ENCODE measurements around the gene DYNC1I1. TPM values are rescaled to one million over a fixed set of nuclear protein-coding genes. Genes with fewer than 3 reads are reported as not detected.

Gene DYNC1I1
- total and polyA plus RNA-seq, 2 experiments from 2014 or later = 20.6 to 24.4 TPM

DNA sequence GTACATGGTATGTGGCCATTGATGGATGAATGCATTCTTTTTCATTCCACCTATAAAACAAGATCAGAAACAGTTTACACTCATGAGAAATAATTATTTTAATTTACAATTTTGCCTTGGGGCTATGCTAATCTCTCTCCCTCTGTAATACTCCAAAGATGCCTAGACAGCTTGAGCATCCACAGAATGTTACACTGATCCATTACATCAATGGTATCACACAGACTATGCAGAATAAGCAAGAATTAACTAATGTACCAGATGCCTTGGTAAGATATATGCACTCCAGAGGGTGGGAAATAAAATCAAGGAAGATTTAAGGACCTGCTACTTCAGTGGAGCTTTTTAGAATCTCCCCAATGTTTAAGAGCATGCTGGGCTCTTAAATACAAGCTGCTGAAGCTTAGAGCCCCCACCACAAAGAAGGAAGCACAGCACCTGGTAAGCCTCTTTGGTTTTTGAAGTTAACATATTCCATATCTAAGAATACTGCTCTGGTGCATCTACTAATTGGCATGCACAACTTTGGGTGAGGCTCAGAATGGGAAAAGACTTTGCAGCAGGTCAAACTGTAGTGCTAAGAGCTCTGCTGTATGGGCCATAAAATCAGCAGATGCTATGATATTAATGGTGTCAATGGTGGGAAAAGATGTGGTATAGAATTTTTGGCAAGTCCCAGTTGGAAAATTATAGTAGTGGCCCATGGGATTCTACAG lies 329.9 kb downstream of the DYNC1I1 start:
- no peak overlapping the region for H3K27ac ChIP-seq
- H3K9me3 ChIP-seq (ENCODE audit: low read depth) = no peaks in the 10 kb centered on the region
- no peaks in the 10 kb centered on the region for H3K27me3 ChIP-seq
- H3K36me3 ChIP-seq = no peaks in the 10 kb centered on the region
- TF ChIP-seq, protein P1, sequence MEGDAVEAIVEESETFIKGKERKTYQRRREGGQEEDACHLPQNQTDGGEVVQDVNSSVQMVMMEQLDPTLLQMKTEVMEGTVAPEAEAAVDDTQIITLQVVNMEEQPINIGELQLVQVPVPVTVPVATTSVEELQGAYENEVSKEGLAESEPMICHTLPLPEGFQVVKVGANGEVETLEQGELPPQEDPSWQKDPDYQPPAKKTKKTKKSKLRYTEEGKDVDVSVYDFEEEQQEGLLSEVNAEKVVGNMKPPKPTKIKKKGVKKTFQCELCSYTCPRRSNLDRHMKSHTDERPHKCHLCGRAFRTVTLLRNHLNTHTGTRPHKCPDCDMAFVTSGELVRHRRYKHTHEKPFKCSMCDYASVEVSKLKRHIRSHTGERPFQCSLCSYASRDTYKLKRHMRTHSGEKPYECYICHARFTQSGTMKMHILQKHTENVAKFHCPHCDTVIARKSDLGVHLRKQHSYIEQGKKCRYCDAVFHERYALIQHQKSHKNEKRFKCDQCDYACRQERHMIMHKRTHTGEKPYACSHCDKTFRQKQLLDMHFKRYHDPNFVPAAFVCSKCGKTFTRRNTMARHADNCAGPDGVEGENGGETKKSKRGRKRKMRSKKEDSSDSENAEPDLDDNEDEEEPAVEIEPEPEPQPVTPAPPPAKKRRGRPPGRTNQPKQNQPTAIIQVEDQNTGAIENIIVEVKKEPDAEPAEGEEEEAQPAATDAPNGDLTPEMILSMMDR (IDR thresholded peaks at IDR 0.05; ENCODE audit: low read depth, low read length) = no peak
- DNase-seq (ENCODE audit: low read depth in 1 of 2, low spot score in 1 of 2) = no peak
- no peak overlapping the region for H3K4me3 ChIP-seq
- no peaks in the 10 kb centered on the region for H3K4me1 ChIP-seq (ENCODE audit: low read depth)

DNA sequence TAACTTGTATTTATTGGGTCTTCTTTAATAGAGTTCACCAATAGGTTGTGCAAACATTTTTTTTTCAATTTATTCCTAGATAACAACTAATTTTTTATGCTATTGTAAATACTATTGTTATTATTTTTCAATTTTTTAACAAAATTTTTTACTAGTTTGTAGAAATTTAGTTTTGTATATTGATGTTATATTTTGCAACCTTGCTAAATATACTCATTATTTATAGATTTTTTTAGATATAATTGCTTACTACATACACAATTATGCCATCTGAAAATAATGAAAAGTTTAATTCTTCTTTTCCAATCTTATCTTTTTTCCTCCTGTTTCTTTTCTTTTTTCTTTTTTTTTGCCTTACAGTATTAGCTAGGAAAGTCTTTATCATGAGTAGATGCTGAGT lies 332.6 kb downstream of the DYNC1I1 start:
- DNase-seq (ENCODE audit: low read depth in 1 of 2, low spot score in 1 of 2) = no peak
- no peak overlapping the region for H3K27ac ChIP-seq
- no peaks in the 10 kb centered on the region for H3K4me1 ChIP-seq (ENCODE audit: low read depth)
- no peaks in the 10 kb centered on the region for H3K27me3 ChIP-seq
- TF ChIP-seq, protein P1 (IDR thresholded peaks at IDR 0.05; ENCODE audit: low read depth, low read length) = no peak
- no peaks in the 10 kb centered on the region for H3K9me3 ChIP-seq (ENCODE audit: low read depth)
- no peak overlapping the region for H3K4me3 ChIP-seq
- no peaks in the 10 kb centered on the region for H3K36me3 ChIP-seq

DNA sequence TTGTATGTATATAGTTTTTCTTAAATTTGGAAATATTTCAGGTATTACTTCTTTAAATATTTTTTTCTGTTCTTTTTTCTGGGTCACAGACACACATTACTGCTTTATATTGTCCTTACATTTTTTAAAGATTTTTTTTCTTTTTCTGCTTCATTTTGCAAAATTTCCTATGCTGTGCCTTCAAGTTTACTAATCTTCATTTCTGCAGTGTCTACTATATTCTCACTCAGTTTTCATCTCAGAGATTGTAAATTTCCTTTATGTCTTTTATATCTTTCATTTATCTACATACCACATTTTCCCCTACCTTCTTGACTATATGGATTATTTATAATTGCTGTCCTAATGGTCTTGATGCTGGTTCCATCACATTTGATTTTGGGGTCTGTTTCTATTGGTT lies 339.1 kb downstream of the DYNC1I1 start:
- no peak for DNase-seq (ENCODE audit: low read depth in 1 of 2, low spot score in 1 of 2)
- no peak overlapping the region for H3K4me3 ChIP-seq
- TF ChIP-seq, protein P1 (IDR thresholded peaks at IDR 0.05; ENCODE audit: low read depth, low read length) = no peak
- H3K27me3 ChIP-seq = no peaks in the 10 kb centered on the region
- no peak overlapping the region for H3K27ac ChIP-seq
- H3K9me3 ChIP-seq (ENCODE audit: low read depth) = no peaks in the 10 kb centered on the region
- no peaks in the 10 kb centered on the region for H3K36me3 ChIP-seq
- H3K4me1 ChIP-seq (ENCODE audit: low read depth) = no peaks in the 10 kb centered on the region

DNA sequence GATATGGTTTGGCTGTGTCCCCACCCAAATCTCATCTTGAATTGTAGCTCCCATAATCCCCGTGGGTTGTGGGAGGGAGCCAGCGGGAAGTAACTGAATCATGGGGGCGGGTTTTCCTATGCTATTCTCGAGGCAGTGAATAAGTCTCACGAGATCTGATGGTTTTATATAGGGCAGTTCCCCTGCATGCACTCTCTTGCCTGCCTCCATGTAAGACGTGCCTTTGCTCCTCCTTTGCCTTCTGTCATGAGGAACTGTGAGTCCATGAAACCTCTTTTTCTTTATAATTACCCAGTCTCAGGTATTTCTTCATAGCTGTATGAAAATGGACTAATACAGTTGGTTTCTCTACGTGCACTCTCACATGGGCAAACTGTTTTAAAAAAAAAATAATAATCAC lies 341.8 kb downstream of the DYNC1I1 start:
- no peaks in the 10 kb centered on the region for H3K36me3 ChIP-seq
- no peak overlapping the region for H3K4me3 ChIP-seq
- H3K9me3 ChIP-seq (ENCODE audit: low read depth) = no peaks in the 10 kb centered on the region
- no peak overlapping the region for H3K27ac ChIP-seq
- no peak for DNase-seq (ENCODE audit: low read depth in 1 of 2, low spot score in 1 of 2)
- no peaks in the 10 kb centered on the region for H3K27me3 ChIP-seq
- TF ChIP-seq, protein P1 (IDR thresholded peaks at IDR 0.05; ENCODE audit: low read depth, low read length) = no peak
- no peaks in the 10 kb centered on the region for H3K4me1 ChIP-seq (ENCODE audit: low read depth)

DNA sequence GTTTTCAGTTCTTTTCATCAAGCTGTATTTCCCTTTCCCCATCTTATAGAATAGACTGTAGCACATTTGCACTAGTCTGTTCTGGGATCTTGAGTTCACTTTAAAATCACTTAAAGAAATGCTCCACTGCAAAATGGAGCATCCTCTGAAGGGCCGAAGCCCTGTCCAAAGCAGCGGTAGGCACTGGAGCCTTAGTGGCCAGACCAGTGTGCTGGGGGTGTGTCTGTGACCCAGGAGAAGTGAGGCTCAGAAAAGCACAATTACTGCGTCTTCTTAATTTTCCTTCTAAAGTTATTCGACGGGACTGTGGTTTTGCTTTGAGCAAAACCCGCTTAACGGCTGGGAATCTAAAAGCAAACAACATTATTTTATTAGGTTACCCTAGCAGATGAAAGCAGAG lies 343.8 kb downstream of the DYNC1I1 start:
- Histone ChIP-seq H3K4me1 (ENCODE audit: low read depth) (no peaks in the 10 kb centered on the region), H3K36me3 (peaks cover 3% of the 10 kb centered on the region), H3K9me3 (ENCODE audit: low read depth) (no peaks in the 10 kb centered on the region), H3K4me3 (no peak overlapping the region), H3K27me3 (no peaks in the 10 kb centered on the region), H3K27ac (no peak overlapping the region)
- TF ChIP-seq, protein P1 (IDR thresholded peaks at IDR 0.05; ENCODE audit: low read depth, low read length) = no peak
- no peak for DNase-seq (ENCODE audit: low read depth in 1 of 2, low spot score in 1 of 2)
